Neutrophil (primary cell): ENCODE measurements around the gene ENTPD2.

ENCODE experiments used
- H3K27ac ChIP-seq: fragments of 200-600 bp; sonication (generic); 2 replicates; pipeline ENCODE4 v1.5.1; 2016; ENCODE audit warnings: mild to moderate bottlenecking, moderate library complexity
- H3K27me3 ChIP-seq: fragments of 200-600 bp; sonication (generic); 2 replicates; pipeline ENCODE4 v1.6.0; 2016; ENCODE audit warnings: mild to moderate bottlenecking
- H3K36me3 ChIP-seq: fragments of 200-600 bp; sonication (generic); 2 replicates; pipeline ENCODE4 v1.5.1; 2017
- H3K4me1 ChIP-seq, 2 experiments: fragments of 200-600 bp in 1 of 2; sonication (generic) in 1 of 2; 1 replicate in 1 of 2; 2 replicates in 1 of 2; pipeline versions ENCODE4 v1.5.1 to v1.6.1; 2013 to 2016; ENCODE audit warnings: low read depth in 1 of 2, low read length in 1 of 2, mild to moderate bottlenecking in 1 of 2, moderate library complexity in 1 of 2; ENCODE audit not compliant: control insufficient read depth in 1 of 2, insufficient read depth in 1 of 2
- H3K4me3 ChIP-seq, 2 experiments: fragments of 200-600 bp in 1 of 2; sonication (generic) in 1 of 2; 1 replicate in 1 of 2; 2 replicates in 1 of 2; pipeline ENCODE4 v1.5.1; 2013 to 2016; ENCODE audit warnings: low read depth in 1 of 2, low read length in 1 of 2, mild to moderate bottlenecking in 1 of 2, moderate library complexity in 1 of 2
- H3K9me3 ChIP-seq: fragments of 200-600 bp; sonication (generic); 2 replicates; pipeline ENCODE4 v1.5.1; 2016
- CTCF ChIP-seq: fragments of 200-600 bp; sonication (generic); IDR thresholded peaks from 2 replicates; pipeline ENCODE4 v1.5.1; 2016; ENCODE audit warnings: antibody characterized with exemption

ENTPD2 gene

GRCh38 chr9:137067860-137068538 lies 14.1 kb upstream of the ENTPD2 start:
- Histone ChIP-seq H3K4me1 (peaks cover 45 to 51% of the 10 kb centered on the region in 2 experiments), H3K4me3 (no peak overlapping the region), H3K27ac (no peak overlapping the region), H3K9me3 (no peaks in the 10 kb centered on the region), H3K27me3 (peaks cover 34% of the 10 kb centered on the region), H3K36me3 (no peaks in the 10 kb centered on the region)
- peak; percentile 88 for TF ChIP-seq CTCF

- Histone ChIP-seq H3K4me1 (peaks cover 34% of the 10 kb centered on the region in 2 experiments), H3K27me3 (peaks cover 41% of the 10 kb centered on the region), H3K27ac (no peak overlapping the region), H3K9me3 (no peaks in the 10 kb centered on the region), H3K4me3 (no peak overlapping the region), H3K36me3 (no peaks in the 10 kb centered on the region)
- TF ChIP-seq CTCF = no peak
Observed at GRCh38 chr9:137066096-137066861, 12.4 kb upstream of the ENTPD2 start.

GRCh38 chr9:137065336-137065967 lies 11.6 kb upstream of the ENTPD2 start:
- Histone ChIP-seq H3K27ac (no peak overlapping the region), H3K4me1 (peaks cover 26% of the 10 kb centered on the region in 2 experiments), H3K4me3 (no peak overlapping the region), H3K9me3 (no peaks in the 10 kb centered on the region), H3K36me3 (no peaks in the 10 kb centered on the region), H3K27me3 (peaks cover 34% of the 10 kb centered on the region)
- no peak for TF ChIP-seq CTCF

GRCh38 chr9:137064880-137065164 lies 11.0 kb upstream of the ENTPD2 start:
- H3K27me3 ChIP-seq = peaks cover 28% of the 10 kb centered on the region
- H3K9me3 ChIP-seq = no peaks in the 10 kb centered on the region
- TF ChIP-seq CTCF = no peak
- no peak overlapping the region for H3K4me3 ChIP-seq
- H3K36me3 ChIP-seq = no peaks in the 10 kb centered on the region
- H3K4me1 ChIP-seq = peaks cover 21 to 25% of the 10 kb centered on the region in 2 experiments
- H3K27ac ChIP-seq = no peak overlapping the region

GRCh38 chr9:137064027-137064879 lies 10.4 kb upstream of the ENTPD2 start:
- H3K4me3 ChIP-seq = no peak overlapping the region
- peaks cover 22% of the 10 kb centered on the region for H3K27me3 ChIP-seq
- peaks cover 18 to 21% of the 10 kb centered on the region in 2 experiments for H3K4me1 ChIP-seq
- H3K9me3 ChIP-seq = no peaks in the 10 kb centered on the region
- TF ChIP-seq CTCF = peak; percentile 98
- no peaks in the 10 kb centered on the region for H3K36me3 ChIP-seq
- no peak overlapping the region for H3K27ac ChIP-seq
